ENCODE data around the gene GNAT3. TPM values are rescaled to one million over a fixed set of nuclear protein-coding genes. Genes with fewer than 3 reads are reported as not detected.

GNAT3 gene
- total and polyA plus RNA-seq, 5 donors = not detected

GRCh38 chr7:80440883-80441282 lies 71.0 kb downstream of the GNAT3 start:
- intact Hi-C loops (cut with DNase I) = no loop called here
- no peak overlapping the region for H3K27ac ChIP-seq (ENCODE audit: low read length)
- ATAC-seq (no peak), DNase-seq (no peak)
- no peak overlapping the region for H3K4me3 ChIP-seq (ENCODE audit: low read length)
- peaks cover 2% of the 10 kb centered on the region for H3K4me1 ChIP-seq (ENCODE audit: control insufficient read depth, insufficient read depth, low read length)
- WGBS = 26% methylated on average over 2 of the region's 2 CpGs
- H3K27me3 ChIP-seq (ENCODE audit: control insufficient read depth, insufficient read depth) = no peaks in the 10 kb centered on the region
- H3K9me3 ChIP-seq (ENCODE audit: control insufficient read depth, low read length) = no peaks in the 10 kb centered on the region

- WGBS = 57% methylated on average over 4 of the region's 4 CpGs
- intact Hi-C loops (cut with DNase I) = loop anchor here in 1 of 4 donors (10.0 kb wide), 1 partner anchor 225 kb away; no protein-coding TSS in a partner anchor
- Histone ChIP-seq H3K27me3 (ENCODE audit: control insufficient read depth, insufficient read depth) (no peaks in the 10 kb centered on the region), H3K9me3 (ENCODE audit: control insufficient read depth, low read length) (no peaks in the 10 kb centered on the region), H3K4me3 (ENCODE audit: low read length) (no peak overlapping the region), H3K27ac (ENCODE audit: low read length) (no peak overlapping the region), H3K4me1 (ENCODE audit: control insufficient read depth, insufficient read depth, low read length) (peaks cover 2% of the 10 kb centered on the region)
- ATAC-seq = peak; percentile 38 to 68
- no peak for DNase-seq
Observed at GRCh38 chr7:80439894-80440821, 71.7 kb downstream of the GNAT3 start.

DNA sequence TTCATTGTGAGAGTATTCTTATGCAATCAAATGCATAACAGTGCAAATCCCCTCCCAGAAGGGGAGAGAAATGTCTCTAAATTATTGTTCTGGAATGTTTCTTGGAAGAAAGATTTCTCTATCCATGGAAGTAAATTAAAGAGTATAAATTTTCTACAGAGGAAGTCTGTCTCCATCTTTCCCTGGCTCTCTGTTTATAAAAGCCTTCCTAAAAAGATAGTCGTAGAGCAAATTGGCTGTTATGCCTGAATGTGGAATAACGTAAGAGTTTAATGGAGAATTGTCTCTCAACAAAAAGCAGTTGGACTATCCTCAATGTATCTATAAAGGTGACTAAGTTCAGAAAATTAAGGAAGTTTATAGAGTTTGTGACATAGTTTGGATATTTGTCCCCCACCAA lies 76.3 kb downstream of the GNAT3 start:
- DNase-seq (no peak), ATAC-seq (no peak)
- Histone ChIP-seq H3K27me3 (ENCODE audit: control insufficient read depth, insufficient read depth) (no peaks in the 10 kb centered on the region), H3K9me3 (ENCODE audit: control insufficient read depth, low read length) (no peaks in the 10 kb centered on the region), H3K27ac (ENCODE audit: low read length) (no peak overlapping the region), H3K4me3 (ENCODE audit: low read length) (no peak overlapping the region), H3K4me1 (ENCODE audit: control insufficient read depth, insufficient read depth, low read length) (no peaks in the 10 kb centered on the region)
- WGBS = 55% methylated on average over 2 of the region's 2 CpGs
- intact Hi-C loops (cut with DNase I) = loop anchor here in 1 of 4 donors (10.0 kb wide), 1 partner anchor 229 kb away; no protein-coding TSS in a partner anchor

DNA sequence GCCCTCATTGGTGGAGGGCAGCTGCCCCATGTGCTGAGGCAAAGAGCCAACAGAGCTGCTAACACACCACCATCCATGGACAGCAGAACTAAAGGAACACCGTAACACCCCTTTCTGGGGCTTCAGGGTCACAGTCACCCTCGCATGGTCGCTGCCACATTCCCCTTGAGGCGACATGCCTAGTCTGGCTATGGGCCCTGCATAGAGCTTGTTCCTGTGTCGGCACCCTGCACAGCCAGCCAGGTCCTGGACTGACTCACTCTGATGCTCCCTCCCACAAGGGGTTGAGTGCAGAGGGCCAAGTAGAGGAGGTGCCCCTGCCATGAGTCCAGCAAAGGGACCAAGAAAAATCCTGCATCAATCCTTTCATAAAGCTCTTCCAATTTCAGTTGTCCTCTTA lies 77.8 kb downstream of the GNAT3 start:
- Histone ChIP-seq H3K4me1 (ENCODE audit: control insufficient read depth, insufficient read depth, low read length) (no peaks in the 10 kb centered on the region), H3K9me3 (ENCODE audit: control insufficient read depth, low read length) (no peaks in the 10 kb centered on the region), H3K27me3 (ENCODE audit: control insufficient read depth, insufficient read depth) (no peaks in the 10 kb centered on the region), H3K27ac (ENCODE audit: low read length) (no peak overlapping the region), H3K4me3 (ENCODE audit: low read length) (no peak overlapping the region)
- DNase-seq (no peak), ATAC-seq (no peak)
- intact Hi-C loops (cut with DNase I) = loop anchor here in 1 of 4 donors (10.0 kb wide), 1 partner anchor 231 kb away; no protein-coding TSS in a partner anchor
- 96% methylated on average over 5 of the region's 5 CpGs for whole genome bisulfite sequencing

- intact Hi-C loops (cut with DNase I) = loop anchor here in 1 of 4 donors (10.0 kb wide), 1 partner anchor 233 kb away; no protein-coding TSS in a partner anchor
- no CpG with 5 or more reads among the region's 1 CpG for WGBS
- DNase-seq = no peak
Observed at GRCh38 chr7:80432166-80432565, 79.7 kb downstream of the GNAT3 start.

GRCh38 chr7:80429181-80429580 lies 82.7 kb downstream of the GNAT3 start:
- DNase-seq = no peak
- Histone ChIP-seq H3K4me1 (ENCODE audit: control insufficient read depth, insufficient read depth, low read length) (no peaks in the 10 kb centered on the region), H3K27me3 (ENCODE audit: control insufficient read depth, insufficient read depth) (no peaks in the 10 kb centered on the region), H3K9me3 (ENCODE audit: control insufficient read depth, low read length) (no peaks in the 10 kb centered on the region), H3K27ac (ENCODE audit: low read length) (no peak overlapping the region), H3K4me3 (ENCODE audit: low read length) (no peak overlapping the region)
- intact Hi-C loops (cut with DNase I) = loop anchor here in 3 of 4 donors (5.0 to 10.0 kb wide), 2 partner anchors 233 to 236 kb away; no protein-coding TSS in a partner anchor
- no peak for ATAC-seq
- 89% methylated on average over 1 of the region's 1 CpG for WGBS

More at GRCh38 chr7:80432166-80432565, 79.7 kb downstream of the GNAT3 start:
- Histone ChIP-seq H3K4me3 (ENCODE audit: low read length) (no peak overlapping the region), H3K27me3 (ENCODE audit: control insufficient read depth, insufficient read depth) (no peaks in the 10 kb centered on the region), H3K27ac (ENCODE audit: low read length) (no peak overlapping the region), H3K4me1 (ENCODE audit: control insufficient read depth, insufficient read depth, low read length) (no peaks in the 10 kb centered on the region), H3K9me3 (ENCODE audit: control insufficient read depth, low read length) (no peaks in the 10 kb centered on the region)
- no peak for ATAC-seq

DNA sequence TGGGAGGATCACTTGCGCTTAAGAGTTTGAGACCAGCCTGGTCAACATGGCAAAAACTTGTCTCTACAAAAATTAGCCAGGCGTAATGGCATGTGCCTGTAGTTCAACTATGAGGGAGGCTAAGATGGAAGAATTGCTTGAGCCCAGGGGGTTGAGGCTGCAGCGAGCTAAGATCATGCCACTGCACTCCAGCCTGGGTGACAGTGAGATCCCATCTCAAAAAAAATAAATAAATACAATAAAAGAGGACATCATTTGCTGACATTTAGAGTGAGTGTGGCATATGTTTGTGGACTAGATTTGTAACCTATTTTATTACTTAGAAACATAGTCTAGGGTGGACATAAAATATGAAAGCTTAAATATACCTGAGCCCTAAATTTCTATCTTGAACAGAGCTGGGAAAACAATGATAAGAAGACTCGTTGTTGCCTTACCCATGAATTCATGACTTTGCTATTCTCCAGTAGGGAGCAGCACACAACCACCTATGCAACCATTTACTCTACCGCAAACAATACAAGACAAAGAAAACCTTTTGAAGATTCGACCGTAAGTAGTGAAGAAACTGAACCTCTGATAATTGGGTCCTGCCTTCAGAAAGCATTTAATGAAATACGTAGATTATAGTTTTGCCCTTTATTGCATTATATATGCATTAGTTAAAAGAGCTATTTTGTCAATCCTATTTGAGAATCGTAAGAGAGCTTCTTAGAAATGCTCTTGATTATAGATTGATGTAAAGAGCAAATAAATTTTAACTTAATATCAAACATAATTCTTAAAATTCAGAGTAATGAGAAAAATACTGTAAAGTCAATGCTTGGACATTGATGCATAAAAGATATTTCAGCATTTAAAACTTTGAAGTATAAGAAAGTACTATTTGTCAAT lies 83.5 kb downstream of the GNAT3 start:
- Histone ChIP-seq H3K4me3 (ENCODE audit: low read length) (no peak overlapping the region), H3K27me3 (ENCODE audit: control insufficient read depth, insufficient read depth) (no peaks in the 10 kb centered on the region), H3K4me1 (ENCODE audit: control insufficient read depth, insufficient read depth, low read length) (no peaks in the 10 kb centered on the region), H3K9me3 (ENCODE audit: control insufficient read depth, low read length) (no peaks in the 10 kb centered on the region), H3K27ac (ENCODE audit: low read length) (no peak overlapping the region)
- WGBS = 35% methylated on average over 9 of the region's 9 CpGs
- DNase-seq = no peak
- intact Hi-C loops (cut with DNase I) = loop anchor here in 3 of 4 donors (5.0 to 10.0 kb wide), 2 partner anchors 234 to 236 kb away; no protein-coding TSS in a partner anchor
- ATAC-seq = peak; percentile 69 to 76

- H3K27ac ChIP-seq (ENCODE audit: low read length) = no peak overlapping the region
- no peaks in the 10 kb centered on the region for H3K27me3 ChIP-seq (ENCODE audit: control insufficient read depth, insufficient read depth)
- intact Hi-C loops (cut with DNase I) = loop anchor here in 3 of 4 donors (5.0 to 10.0 kb wide), 2 partner anchors 235 to 238 kb away; no protein-coding TSS in a partner anchor
- ATAC-seq (no peak), DNase-seq (no peak)
- WGBS = 77% methylated on average over 4 of the region's 4 CpGs
- no peak overlapping the region for H3K4me3 ChIP-seq (ENCODE audit: low read length)
- no peaks in the 10 kb centered on the region for H3K9me3 ChIP-seq (ENCODE audit: control insufficient read depth, low read length)
- H3K4me1 ChIP-seq (ENCODE audit: control insufficient read depth, insufficient read depth, low read length) = no peaks in the 10 kb centered on the region
Observed at GRCh38 chr7:80427218-80427617, 84.6 kb downstream of the GNAT3 start.

DNA sequence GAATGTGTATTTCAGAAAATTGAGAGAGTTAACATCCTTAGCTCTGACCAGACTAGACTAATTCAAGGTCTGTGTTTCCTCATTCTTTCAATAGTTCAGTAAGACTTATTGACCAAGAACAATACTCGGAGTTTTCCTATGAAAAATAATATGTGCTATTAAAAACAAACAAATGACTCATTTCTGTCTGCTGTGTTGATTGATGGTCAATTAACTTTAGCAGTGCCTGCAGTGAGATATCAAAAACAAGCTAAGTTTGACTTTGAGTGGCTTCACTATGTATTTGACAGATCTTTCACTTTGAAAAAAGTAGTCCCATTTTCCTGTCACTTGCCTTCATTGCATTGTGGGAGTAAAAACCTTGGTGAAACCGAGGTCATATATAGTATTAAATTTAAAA lies 91.0 kb downstream of the GNAT3 start:
- intact Hi-C loops (cut with DNase I) = loop anchor here in 1 of 4 donors (10.0 kb wide), 1 partner anchor 244 kb away; no protein-coding TSS in a partner anchor
- no peak for DNase-seq
- Histone ChIP-seq H3K27me3 (ENCODE audit: control insufficient read depth, insufficient read depth) (no peaks in the 10 kb centered on the region), H3K4me1 (ENCODE audit: control insufficient read depth, insufficient read depth, low read length) (no peaks in the 10 kb centered on the region), H3K4me3 (ENCODE audit: low read length) (no peak overlapping the region), H3K9me3 (ENCODE audit: control insufficient read depth, low read length) (no peaks in the 10 kb centered on the region), H3K27ac (ENCODE audit: low read length) (no peak overlapping the region)
- no peak for ATAC-seq
- WGBS = 75% methylated on average over 2 of the region's 2 CpGs

GRCh38 chr7:80417211-80417793 lies 94.6 kb downstream of the GNAT3 start:
- Histone ChIP-seq H3K4me1 (ENCODE audit: control insufficient read depth, insufficient read depth, low read length) (no peaks in the 10 kb centered on the region), H3K9me3 (ENCODE audit: control insufficient read depth, low read length) (no peaks in the 10 kb centered on the region), H3K27me3 (ENCODE audit: control insufficient read depth, insufficient read depth) (no peaks in the 10 kb centered on the region), H3K27ac (ENCODE audit: low read length) (no peak overlapping the region), H3K4me3 (ENCODE audit: low read length) (no peak overlapping the region)
- DNase-seq (no peak), ATAC-seq (no peak)
- WGBS = 75% methylated on average over 6 of the region's 6 CpGs
- intact Hi-C loops (cut with DNase I) = no loop called here

Data from right cardiac atrium (tissue), 5 donors.